TTC549 (cell line): Measurements from ENCODE around the gene TAAR9.
"Not testable (repeated sequence)": the region's sequence is repeated elsewhere in the genome, so short reads cannot be mapped to it uniquely, and the experiment has no call there.

ENCODE experiments used
- FAIRE-seq: peaks from 2 replicates; lab custom pipeline; 2012; peaks lifted over from hg19 to GRCh38; lab: Jason Lieb, UNC

TAAR9 gene

DNA sequence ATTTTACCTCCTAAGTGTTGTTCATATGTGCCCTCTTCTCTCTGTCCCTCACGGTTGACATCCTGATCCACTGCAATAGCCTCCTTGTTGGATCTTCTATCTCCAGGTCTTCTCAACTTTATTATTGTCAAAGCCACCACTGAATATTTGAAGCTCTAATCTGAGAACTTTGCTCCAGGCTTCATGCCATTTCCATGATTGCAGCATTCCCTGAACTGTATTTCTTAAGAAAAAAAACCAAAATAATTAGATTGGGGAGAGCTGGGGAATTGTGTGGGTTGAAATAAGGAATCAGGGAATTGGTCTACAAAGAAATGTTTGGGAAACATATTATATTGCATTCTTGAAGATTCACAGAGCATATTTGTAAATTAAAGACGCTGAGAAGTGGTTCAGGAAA lies 22.7 kb upstream of the TAAR9 start:
- FAIRE-seq: no peak

DNA sequence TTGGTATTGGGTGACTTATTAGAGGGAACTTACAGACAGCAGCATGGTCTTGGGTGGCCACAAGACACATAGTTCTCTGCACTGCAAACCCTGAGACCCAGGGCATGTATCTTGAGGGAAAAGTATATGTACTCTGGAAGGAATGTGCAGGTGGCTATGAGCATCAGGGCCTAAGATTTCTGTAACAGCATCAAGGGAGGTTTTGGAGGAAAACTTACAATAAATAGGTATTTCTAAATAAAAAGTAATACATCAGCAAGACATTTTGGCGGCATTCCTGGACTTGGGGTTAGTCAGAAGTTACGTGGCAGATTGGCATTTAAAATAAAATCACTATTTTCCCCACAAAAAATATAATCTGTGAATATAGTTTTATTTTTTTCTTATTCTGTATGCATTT lies 17.1 kb upstream of the TAAR9 start:
- no peak for FAIRE-seq

DNA sequence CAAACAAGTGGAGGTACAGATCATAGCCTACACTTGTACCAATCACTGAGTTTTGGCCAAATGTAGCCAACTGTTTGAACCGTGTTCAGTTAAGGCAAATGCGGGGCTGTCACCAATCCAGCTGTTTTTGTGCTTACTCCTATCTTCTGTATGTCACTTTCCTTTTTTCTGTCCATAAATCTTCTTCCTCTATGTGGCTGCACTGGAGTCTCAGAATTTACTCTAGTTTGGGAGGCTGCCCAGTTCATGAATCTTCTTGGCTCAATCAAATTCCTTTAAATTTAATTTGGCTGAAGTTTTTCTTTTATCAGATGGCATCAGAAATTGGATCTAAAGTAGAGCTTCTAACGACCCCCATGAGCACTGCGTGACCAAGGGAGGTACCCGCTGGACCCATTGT lies 13.4 kb upstream of the TAAR9 start:
- no peak for FAIRE-seq

DNA sequence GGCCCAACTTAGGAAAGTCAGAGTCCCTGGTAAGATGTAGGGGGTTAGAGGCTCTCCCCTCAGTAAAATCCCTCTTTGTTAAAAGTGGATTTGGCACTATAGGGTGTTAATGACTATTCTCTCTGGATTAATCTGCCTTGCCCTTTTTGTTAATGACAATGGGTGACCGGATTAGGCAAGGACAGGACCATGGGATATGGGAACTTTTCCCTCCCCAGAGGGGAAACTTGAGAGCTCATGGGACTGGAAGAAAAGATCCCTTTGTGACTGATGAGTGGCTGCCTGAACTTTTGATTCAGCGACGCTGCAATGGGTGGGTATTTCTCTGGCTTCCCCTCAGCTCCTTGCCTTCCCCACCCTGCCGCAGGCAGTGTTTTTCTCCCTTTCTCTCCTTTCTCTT lies 12.2 kb upstream of the TAAR9 start:
- no peak for FAIRE-seq

DNA sequence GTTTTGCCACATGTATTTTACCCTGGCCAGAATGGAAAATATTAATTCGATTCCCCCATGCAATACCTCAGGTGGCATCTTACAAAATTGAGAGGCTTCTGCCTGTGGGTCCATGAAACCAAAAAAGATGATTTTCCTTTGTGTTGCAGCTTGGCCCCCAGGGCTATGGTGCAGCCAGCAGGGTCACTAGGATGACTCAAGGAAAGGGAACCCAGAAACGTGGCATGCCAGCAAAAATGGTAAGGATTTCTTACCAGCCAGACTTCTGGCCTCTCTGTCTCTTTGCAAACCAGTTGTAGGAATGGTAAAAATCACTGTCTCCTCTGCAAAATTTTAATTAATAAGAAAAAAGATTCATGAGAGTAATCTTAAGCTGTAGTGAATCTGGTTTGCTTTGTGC lies 11.6 kb upstream of the TAAR9 start:
- FAIRE-seq: no peak

DNA sequence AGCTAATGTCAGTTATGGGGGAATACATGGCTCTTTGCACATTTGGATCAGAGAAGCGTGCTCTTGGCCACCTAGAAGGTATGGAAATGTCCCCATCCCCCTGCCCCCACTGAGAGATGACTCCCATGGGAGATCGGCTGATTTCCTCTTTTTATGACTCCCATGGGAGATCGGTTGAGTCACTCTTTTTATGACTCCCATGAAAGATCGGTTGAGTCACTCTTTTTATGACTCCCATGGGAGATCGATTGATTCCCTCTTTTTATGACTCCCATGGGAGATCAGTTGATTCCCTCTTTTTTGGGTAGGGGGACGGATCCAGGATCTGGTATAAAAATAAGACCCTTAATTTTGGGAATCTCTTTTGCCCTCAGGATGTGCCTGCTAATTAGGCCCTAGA lies 10.3 kb upstream of the TAAR9 start:
- no peak for FAIRE-seq

DNA sequence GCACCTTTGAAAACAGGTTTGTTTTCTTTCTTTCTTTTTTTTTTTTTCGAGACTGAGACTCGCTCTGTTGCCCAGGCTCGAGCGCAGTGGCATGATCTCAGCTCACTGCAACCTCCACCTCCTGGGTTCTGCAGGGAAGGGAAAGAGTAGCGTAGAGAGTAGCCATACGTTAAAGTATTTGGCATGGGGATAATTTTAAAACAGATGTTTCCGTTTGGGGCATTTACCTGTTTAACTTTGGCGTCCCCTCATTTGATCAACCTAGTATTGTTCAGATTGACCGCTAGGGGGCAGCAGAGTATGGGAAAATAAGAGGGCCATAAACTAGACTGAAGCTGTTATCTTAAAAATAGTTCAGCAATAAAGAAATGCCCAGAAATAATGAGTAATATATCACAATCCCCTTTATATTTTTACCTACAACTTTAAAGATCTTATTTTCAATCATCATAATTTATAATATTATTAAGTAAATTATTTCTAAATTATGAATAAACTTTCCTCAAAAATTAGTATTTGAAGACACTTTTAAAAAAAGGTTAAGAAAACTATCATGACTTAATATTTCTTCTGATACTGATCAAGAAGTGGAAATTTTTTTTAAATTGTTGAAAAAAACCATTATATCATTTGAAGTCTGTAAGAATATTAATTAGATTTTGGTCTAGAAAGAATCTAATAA lies 7.6 kb upstream of the TAAR9 start:
- peak; percentile 86 for FAIRE-seq

DNA sequence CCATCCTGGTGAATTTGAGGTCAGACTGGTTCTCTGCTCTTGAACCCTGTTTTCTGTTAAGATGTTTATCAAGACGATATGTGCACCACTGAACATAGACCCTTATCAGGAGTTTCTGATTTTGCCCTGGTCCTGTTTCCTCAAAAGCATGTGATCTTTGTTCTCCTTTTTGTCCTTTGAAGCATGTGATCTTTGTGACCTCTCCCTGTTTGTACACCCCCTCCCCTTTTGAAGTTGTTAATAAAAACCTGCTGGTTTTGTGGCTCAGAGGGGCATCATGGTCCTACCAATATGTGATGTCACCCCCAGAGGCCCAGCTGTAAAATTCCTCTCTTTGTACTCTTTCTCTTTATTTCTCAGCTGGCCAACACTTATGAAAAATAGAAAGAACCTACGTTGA lies 3.5 kb upstream of the TAAR9 start:
- not testable (repeated sequence) for FAIRE-seq

DNA sequence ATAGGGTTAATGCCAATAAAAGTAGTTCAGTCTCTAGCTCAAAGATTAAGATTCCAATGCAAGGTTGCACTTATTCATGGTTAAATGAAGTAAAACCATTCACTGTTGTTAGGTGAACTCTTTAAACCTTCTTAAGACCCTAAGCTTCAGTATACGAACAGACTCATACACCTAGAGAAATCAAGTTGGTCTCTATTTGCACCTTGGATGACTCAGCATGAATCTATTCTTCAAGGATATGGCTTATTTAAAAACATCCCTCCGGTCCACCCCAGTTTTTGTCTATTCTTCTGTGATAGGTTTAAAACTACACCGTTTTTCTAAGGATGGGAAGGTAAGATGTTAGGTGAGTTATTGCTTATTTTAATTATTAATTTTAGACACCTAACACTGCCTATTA lies 932 bp upstream of the TAAR9 start:
- no peak for FAIRE-seq

DNA sequence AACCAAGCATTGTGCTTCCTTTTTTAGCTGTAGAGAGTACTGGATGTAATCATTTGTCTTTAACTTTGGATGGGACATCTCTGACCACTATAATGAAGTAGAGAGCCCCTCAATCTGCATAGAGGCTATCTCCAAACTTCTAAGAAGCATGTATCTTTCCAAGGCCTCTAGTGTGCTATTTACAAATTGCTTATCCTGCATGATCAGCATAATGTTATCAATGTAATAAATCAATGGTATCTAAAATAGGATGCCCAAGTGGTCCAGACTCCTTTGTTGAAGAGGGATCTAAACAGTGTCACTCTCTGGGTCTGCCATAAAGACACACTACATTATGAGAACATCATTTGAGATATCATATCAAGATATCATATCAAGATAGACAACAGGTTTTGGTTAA lies 6.7 kb downstream of the TAAR9 start:
- FAIRE-seq: no peak

DNA sequence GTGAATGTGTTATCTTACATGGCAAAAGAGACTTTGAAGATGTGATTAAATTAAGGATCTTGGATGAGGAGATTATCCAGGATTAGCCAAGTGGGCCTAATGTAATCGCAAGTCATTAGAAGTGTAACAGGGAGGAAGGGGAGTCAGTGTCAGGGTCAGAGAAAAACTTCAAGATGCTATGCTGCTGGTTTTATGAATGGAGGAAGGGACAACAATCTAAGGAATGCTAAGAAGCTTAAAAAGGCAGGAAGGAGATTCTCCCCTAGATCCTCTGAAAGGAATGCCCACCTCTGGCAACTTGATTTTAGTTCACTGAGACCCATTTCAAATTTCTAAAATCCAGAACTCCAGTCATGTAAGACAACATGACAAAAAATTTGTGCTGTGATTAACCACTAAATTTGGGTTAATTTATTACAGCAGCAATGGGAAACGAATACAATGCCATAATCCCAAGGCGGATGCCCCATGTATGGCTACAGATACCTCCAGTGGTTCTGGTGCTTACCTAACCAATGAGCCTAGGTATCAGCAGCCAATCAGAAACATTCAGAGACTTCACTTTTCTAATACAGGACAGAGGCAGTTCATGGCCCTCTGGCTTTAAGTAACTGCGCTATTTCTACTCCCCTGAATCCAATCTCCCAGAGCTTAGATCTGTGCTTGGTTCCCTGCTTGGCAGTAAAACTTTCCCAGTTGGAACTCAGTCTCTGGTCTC lies 10.8 kb downstream of the TAAR9 start:
- no peak for FAIRE-seq

DNA sequence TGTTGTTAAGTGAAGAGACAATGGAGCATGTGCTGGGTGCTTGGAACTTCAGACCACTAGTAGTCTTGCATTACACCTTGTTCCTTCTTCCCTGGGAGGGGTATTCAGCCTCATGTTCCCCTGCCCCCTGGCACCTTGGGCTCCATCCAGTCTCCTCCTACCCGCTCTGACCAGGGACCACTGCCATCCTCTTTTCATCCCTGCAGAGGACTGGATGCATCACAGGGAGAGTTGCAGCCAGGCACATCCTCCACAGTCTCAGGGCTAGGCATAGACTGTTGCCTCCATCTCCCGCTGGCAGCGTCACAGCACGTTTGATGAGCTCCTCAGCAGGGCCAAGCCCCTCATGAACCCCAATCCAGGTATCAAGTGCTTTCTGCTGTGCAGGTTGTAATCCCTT lies 13.1 kb downstream of the TAAR9 start:
- FAIRE-seq: no peak

DNA sequence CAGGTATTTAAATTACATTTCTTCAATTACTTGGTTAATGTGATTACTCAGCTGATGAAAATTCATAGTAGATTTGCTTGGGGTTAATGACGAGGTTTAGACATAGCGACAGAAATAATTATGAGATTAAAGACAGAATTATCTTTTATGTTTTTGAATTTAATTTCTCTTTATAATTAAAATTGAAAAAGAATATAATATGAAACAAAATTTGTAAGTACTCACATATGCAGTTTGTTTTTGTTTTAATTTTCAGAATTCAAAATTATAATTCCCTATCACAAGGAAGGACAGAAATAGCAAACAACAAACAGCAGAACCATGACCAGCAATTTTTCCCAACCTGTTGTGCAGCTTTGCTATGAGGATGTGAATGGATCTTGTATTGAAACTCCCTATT lies 14.3 kb downstream of the TAAR9 start, which contains the start of gene TAAR8:
Gene TAAR8 (plus strand): TSS at position 301 of the 400 bp plus-strand sequence. CDS start 21 bp downstream, at position 322.
- FAIRE-seq: no peak

DNA sequence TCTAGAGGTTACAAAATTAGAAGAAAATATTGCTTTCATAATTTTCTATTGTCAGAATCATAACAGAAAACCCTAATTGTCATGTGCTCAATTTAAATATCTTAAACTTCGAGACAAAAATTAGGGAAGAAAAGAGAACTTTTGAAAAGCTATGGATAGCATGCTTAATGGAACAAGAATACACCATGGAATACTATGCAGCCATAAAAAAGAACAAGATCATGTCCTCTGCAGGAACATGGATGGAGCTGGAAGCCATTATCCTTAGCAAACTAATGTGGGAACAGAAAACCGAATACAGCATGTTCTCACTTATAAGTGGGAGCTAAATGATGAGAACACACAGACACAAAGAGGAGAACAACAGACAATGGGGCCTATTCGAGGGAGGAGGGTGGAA lies 22.0 kb downstream of the TAAR9 start:
- FAIRE-seq: not testable (repeated sequence)

DNA sequence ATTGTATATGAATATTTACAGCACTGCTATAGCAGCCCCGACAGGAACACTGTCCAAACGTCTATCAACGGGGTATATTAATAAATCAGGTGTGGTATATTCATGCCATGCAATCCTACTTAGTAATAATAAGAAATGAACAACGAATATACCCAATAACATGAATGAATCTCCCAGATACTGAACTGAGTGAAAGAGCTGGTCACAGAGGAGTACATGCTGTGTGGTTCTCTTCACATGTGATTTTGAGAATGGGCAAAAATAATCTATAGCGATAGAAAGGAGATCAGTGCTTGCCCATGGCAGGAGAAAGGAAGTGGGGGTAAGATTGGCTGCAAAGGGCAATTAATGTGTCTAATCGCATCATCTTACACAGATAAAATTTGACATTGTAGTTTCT lies 28.3 kb downstream of the TAAR9 start:
- FAIRE-seq: no peak

DNA sequence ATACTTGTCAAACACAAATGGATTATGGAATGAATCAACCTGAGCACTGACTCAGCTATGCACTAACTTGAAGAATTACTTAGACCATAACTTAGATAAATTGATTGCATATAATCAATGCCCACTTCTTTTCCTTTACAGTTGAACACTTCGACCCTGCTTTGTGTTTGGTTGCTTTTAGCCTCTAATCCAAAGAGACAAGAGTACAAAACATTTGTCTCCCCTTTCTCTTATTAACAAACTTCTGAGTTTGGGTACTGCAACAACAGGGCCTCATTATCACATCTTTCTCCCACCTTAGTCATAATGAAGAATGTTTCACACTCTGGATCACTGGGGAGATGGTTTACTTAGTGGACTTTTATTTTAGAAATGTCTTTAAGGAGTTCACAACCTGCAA lies 29.5 kb downstream of the TAAR9 start:
- no peak for FAIRE-seq

DNA sequence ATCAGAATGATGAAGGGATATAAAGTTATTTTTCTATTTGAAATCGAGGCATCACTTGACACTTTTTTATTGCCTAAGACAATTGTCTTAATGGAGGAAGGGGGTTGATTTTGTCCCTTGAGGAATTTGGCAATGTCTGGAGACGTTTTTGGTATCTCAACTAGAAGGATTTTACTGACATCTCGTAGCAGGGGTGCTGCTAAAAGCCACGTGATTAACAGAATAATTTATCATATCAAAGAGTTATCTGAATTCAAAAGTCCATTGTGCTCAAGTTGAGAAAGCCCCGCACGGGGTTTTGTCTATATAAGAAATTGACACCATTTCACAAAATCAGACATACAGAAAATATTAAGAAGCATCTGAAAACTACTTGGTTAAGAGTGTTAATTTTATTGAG lies 30.5 kb downstream of the TAAR9 start:
- no peak for FAIRE-seq

DNA sequence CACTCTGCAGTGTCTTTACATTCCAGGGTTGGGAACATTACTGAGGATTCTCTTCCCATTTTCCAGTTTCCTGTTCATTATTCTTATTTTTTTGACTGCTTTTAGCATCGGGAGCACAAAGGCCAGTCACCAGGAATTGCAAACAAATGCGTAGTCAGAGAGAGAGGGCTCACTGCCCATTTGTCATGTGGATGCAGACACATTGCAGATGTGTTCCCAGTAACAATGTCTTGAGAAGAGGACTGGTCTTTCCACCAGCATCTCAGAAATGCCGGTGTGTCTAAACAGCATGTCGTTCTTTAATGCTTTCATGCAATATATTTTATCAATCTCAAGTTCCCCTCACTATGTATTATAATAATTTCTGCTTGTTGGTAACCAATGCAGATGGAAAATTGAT lies 31.1 kb downstream of the TAAR9 start:
- FAIRE-seq: no peak

DNA sequence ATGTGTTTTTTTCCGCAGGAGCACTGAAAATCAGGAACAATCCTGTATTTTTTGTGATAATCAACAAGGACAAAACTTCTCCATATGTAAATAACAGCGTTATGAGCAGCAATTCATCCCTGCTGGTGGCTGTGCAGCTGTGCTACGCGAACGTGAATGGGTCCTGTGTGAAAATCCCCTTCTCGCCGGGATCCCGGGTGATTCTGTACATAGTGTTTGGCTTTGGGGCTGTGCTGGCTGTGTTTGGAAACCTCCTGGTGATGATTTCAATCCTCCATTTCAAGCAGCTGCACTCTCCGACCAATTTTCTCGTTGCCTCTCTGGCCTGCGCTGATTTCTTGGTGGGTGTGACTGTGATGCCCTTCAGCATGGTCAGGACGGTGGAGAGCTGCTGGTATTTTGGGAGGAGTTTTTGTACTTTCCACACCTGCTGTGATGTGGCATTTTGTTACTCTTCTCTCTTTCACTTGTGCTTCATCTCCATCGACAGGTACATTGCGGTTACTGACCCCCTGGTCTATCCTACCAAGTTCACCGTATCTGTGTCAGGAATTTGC lies 32.2 kb downstream of the TAAR9 start, which contains the start of gene TAAR6:
Gene TAAR6 (plus strand): TSS at position 102 of the 557 bp plus-strand sequence. CDS start 0 bp downstream, at position 102.
- FAIRE-seq: no peak

DNA sequence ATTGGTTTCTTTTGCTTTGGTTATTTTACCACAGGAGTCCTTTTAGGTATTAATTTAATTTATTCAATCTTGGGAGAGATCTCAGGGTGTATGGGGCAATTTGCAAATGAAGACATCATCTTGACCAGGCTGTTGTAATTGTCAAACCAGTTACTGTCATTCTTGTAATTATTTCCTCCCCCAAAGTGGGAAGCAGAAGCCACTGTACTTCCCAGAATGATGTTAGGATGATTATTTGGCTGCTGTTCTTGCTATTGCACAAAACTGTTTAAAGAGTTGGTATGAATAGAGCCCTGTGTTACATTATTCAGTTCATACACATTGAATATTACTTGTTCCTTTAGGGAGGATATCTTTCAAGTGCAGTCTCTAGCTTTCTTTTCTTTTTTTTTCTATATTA lies 33.7 kb downstream of the TAAR9 start:
- FAIRE-seq: no peak

DNA sequence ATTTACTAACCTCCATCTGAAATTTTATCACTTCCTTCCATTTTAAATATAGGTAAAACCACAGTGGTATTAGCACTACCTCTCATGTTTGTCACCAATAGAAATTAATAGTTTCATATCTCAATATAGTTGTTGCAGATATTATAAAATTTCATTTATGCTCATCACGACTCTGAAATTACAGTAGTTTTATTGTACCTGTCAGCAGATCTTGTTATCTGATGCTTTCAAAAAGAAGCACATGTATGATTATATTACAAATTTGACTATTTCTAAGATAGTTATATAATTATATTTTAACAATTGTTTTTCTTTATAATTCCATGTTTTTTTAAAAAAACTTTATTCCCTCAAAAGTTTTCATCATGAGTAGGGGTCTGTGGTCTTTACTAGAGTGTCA lies 46.6 kb downstream of the TAAR9 start:
- no peak for FAIRE-seq

DNA sequence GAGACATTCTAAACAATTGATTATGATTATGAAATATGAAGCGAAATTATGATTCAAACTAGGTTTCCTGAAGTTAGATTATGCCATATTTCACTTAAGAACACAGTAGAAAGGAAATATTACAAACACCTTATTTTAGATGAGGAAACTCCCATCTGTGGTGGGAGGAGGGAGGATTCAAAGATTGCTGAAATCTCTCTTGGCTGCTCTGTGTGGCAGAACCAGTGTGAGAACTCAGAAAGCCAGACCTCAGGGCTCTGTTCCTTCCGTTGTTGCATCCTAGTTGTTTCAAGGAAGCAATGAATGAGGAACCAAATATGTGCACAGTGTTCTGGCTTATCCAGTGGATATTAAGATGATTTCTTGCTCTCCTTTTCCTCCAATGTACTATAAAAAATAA lies 49.3 kb downstream of the TAAR9 start:
- FAIRE-seq: no peak
